HEK293 (cell line): ENCODE results near the gene MAP7D1.

Experiments used
- CTCF ChIP-seq: fragments of 450-650 bp; formaldehyde crosslinking; IDR thresholded peaks from 2 replicates; pipeline ENCODE4 v1.5.1; 2016; ENCODE audit warnings: missing biosample characterization, missing genetic modification characterization
- KLF16 ChIP-seq: fragments of 450-650 bp; formaldehyde crosslinking; IDR thresholded peaks from 2 replicates; pipeline ENCODE4 v1.5.1; 2017; ENCODE audit warnings: missing biosample characterization, missing genetic modification characterization
- SALL2 ChIP-seq: fragments of 450-650 bp; formaldehyde crosslinking; IDR thresholded peaks from 2 replicates; pipeline ENCODE4 v1.5.0; 2017; ENCODE audit warnings: missing biosample characterization, mild to moderate bottlenecking, missing genetic modification characterization, borderline replicate concordance
- TCF7L2 ChIP-seq: IDR thresholded peaks from 2 replicates; pipeline ENCODE4 v1.6.1; 2011; ENCODE audit warnings: low read depth, mild to moderate bottlenecking, inconsistent platforms, low read length, moderate library complexity, borderline replicate concordance
- ZNF174 ChIP-seq: fragments of 450-650 bp; formaldehyde crosslinking; IDR thresholded peaks from 2 replicates; pipeline ENCODE4 v1.5.0; 2017; ENCODE audit warnings: missing biosample characterization, mild to moderate bottlenecking, missing genetic modification characterization
- ZNF239 ChIP-seq: fragments of 450-650 bp; formaldehyde crosslinking; IDR thresholded peaks from 2 replicates; pipeline ENCODE4 v1.5.1; 2016; ENCODE audit warnings: missing biosample characterization, missing genetic modification characterization
- ZNF529 ChIP-seq: fragments of 450-650 bp; formaldehyde crosslinking; IDR thresholded peaks from 2 replicates; pipeline ENCODE4 v1.5.1; 2017; ENCODE audit warnings: missing genetic modification characterization, missing biosample characterization; ENCODE audit not compliant: insufficient replicate concordance

- TF ChIP-seq CTCF (tag by site-specific recombination), result no peak
- no peak for TF ChIP-seq KLF16
- TF ChIP-seq TCF7L2, result no peak
- TF ChIP-seq ZNF239 (tag by site-specific recombination), result no peak
- no peak for TF ChIP-seq ZNF174
- no peak for TF ChIP-seq SALL2
- TF ChIP-seq ZNF529 (tag by site-specific recombination), result no peak
These were observed 67.5 kb downstream of the MAP7D1 start for GRCh38 chr1:36223381-36223995.
